CD4-positive, alpha-beta T cell treated with Interleukin-4 for 4 hours (primary cell): Measurements from ENCODE around the gene SGCB.
A peak's percentile ranks its signal among the peaks of the same experiment; 100 is the strongest.
"Not testable (repeated sequence)": the region's sequence is repeated elsewhere in the genome, so short reads cannot be mapped to it uniquely, and the experiment has no call there.

Source experiments
- DNase-seq: peaks from one replicate; pipeline ENCODE4 v3.0.0-alpha.2; 2020

SGCB gene

GRCh38 chr4:52038103-52038912 lies at the start of gene SGCB:
Gene SGCB, minus strand, starts transcription at chr4:52038299. Its CDS starts 40 bp downstream, at chr4:52038259.
- peak; percentile 63 for DNase-seq

DNA sequence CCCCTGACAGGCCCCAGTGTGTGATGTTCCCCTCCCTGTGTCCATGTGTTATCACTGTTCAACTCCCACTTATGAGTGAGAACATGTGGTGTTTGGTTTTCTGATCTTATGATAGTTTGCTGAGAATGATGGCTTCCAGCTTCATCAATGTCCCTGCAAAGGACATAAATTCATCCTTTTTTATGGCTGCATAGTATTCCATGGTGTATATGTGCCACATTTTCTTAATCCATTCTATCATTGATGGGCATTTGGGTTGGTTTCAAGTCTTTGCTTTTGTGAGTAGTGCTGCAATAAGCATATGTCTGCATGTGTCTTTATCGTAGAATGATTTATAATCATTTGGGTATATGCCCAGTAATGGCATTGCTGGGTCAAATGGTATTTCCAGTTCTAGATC lies 48.3 kb upstream of the SGCB start:
- DNase-seq: not testable (repeated sequence)

DNA sequence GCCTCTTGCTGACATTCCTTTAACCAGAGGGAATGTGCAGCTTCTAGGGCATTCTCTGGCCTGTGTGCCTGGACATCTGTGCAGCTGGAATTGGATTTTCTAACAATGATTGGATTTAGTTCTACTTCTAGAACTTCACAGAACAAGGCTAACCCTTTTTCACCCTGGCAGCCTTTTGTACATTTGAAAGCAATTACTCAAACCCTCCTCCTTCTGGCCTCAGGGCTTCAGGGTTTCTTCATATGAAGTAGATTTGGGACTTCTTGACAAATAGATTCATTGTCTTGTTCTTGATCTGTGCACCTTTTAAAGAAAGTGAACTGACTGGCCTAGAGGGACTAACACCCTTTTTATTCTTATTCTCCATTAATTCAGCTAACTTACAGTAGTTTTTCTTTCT lies 43.1 kb upstream of the SGCB start:
- DNase-seq: no peak

- no peak for DNase-seq
Measured at GRCh38 chr4:52079659-52080058, 41.6 kb upstream of the SGCB start.

DNA sequence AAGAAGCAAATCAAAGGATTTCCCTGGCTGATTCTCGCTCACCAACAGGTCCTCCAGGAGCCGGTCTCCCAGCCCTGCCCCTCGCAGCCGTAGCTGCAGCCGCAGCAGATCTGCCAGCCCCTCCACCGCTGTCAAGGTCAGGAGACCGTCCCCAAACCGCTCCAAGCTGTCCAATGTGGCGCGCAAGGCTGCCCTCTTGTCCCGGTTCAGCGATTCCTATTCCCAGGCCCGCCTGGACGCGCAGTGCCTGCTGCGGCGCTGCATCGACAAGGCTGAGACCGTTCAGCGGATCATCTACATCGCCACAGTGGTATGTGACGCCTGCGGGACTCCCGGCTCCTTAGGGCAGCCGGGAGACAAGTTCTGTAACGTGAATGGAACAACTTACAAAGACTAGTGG lies 38.6 kb upstream of the SGCB start:
- no peak for DNase-seq

DNA sequence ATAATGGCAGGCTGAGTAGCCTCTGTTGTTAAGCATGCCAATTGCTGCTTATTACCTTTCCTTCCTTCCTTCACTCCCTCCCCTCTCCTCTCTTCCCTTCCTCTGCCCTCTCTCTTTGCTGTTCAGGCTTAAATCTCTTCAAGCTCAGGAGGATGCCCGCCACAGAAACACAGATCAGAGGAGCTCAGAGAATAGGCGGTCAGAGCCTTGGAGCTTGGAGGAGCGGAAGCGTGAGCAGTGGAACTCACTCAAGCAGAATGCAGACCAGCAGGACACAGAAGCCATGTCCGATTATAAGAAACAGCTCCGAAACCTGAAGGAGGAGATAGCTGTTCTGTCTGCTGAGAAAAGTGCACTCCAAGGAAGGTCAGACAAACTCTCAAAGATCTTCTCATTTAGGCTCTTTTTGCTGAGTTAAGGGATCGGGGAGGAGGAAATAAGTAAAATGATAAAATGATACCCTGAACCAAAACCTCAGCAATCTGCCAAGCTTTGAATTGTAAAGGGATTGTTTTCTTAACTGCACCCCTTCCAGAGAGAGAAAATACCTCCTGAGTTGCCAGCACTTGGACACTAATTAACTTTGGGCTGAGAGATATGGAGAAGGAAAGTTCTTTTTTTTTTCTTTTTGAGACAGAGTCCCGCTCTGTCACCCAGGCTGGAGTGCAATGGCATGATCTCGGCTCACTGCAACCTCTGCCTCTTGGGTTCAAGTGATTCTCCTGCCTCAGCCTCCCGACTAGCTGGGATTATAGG lies 33.9 kb upstream of the SGCB start:
- no peak for DNase-seq

GRCh38 chr4:52069571-52069970 lies 31.5 kb upstream of the SGCB start:
- no peak for DNase-seq

- DNase-seq: no peak
Measured at GRCh38 chr4:52059372-52059771, 21.3 kb upstream of the SGCB start.

GRCh38 chr4:52058275-52058674 lies 20.2 kb upstream of the SGCB start:
- no peak for DNase-seq

DNA sequence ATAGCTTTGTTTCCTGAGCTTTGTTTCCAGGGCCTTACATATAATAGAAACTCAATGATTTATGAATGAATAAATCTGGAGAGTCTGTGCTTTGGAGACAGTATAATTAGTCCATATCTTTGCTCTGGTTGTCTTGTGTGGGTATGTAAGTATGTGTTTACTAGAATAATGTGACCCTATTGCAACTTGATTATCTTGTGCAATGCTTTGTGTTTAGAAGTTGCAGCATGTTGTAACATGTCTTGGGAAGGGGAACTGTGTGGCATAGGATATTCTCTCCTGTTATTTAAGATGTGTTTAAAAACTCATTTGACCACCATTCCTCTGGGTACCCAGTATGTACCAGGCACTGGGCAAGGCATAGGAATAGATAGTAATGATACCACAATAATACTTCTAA lies 19.1 kb upstream of the SGCB start:
- no peak for DNase-seq

DNA sequence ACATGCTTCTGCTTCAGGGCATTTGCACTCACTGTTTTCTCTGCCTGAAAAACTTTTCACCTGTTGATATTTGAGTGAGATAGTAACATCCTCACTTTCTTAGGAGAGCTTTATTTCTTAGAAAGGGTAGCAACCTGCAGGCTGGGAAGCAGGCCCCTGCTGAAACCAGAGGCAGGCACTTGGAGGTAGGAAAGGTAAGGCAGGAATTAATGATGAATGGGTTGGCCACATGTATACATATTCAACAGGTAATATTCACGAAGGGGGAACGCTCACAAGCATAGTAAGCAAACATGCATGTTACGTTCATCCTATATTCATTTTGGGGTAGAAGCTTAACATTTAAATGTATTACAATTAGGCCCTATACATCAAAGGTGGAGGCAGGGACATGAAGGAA lies 16.2 kb upstream of the SGCB start:
- DNase-seq: no peak

GRCh38 chr4:52052475-52052780 lies 14.3 kb upstream of the SGCB start:
- no peak for DNase-seq

GRCh38 chr4:52051615-52052474 lies 13.7 kb upstream of the SGCB start:
- DNase-seq: no peak

- no peak for DNase-seq
Measured at GRCh38 chr4:52051213-52051614, 13.1 kb upstream of the SGCB start, which contains the start of gene SPATA18. Gene SPATA18, plus strand, starts transcription at chr4:52051304. Its CDS starts 401 bp downstream, at chr4:52051705.

GRCh38 chr4:52049266-52049665 lies 11.2 kb upstream of the SGCB start:
- DNase-seq: no peak

GRCh38 chr4:52045028-52045427 lies 6.9 kb upstream of the SGCB start:
- no peak for DNase-seq

DNA sequence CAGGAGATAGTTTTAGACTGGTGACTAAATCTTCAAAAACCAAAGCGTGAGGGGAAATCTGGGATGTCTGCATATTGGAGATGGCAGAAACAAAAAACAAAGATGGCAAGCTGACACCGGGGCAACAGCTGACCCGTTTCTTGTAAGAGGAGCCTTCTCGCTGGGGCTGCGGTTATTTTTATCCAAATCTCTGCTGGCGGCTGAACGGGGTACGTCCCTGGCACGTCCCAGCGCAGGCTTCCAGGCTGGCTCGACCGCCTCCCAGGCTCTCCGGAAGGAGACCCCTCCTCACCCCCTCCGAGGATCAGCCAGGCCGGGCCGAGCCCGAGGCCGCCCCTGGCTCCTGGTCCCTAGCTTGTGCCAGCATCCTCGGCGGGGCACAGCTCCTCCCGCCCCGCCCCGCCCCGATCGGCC lies 403 bp downstream of the SGCB start:
- DNase-seq: no peak

GRCh38 chr4:52036886-52037530 lies 1.1 kb downstream of the SGCB start:
- DNase-seq: no peak

DNA sequence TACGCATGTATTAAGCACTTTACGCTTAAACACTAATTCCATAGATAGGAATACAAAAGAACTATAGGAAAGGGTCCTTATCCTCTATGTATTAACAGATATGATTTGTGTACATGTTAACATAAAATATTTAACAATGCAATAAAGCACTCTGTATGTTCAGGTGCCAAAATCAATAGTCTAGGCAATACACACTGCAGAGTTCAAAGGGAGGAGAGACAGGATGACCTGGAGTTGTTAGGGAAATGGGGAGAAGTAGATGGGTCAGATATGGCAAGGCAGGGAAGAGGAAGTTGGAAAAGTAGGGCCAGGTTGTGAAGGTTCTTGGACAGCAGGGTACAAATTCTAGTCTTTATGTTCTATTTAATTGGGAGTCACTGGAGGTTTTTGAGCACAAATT lies 2.9 kb downstream of the SGCB start:
- no peak for DNase-seq

- no peak for DNase-seq
Measured at GRCh38 chr4:52032005-52032404, 6.1 kb downstream of the SGCB start.

GRCh38 chr4:52028970-52029369 lies 9.1 kb downstream of the SGCB start:
- no peak for DNase-seq

- DNase-seq: no peak
Measured at GRCh38 chr4:52019936-52020657, 18.0 kb downstream of the SGCB start, which contains the start of gene LRRC66. Gene LRRC66, minus strand, starts transcription at chr4:52020363. Its CDS starts 2,750 bp downstream, at chr4:52017613.
